ENCODE data around the gene CYB5R4.
"Not testable (repeated sequence)": the region's sequence is repeated elsewhere in the genome, so short reads cannot be mapped to it uniquely, and the experiment has no call there.

- TF ChIP-seq CTCF, POLR2A (IDR thresholded peaks at IDR 0.05): not testable (repeated sequence)
Observed at GRCh38 chr6:83897094-83897493, 37.6 kb downstream of the CYB5R4 start.

All from Peyer's patch (tissue), 4 donors.